Lung microvascular endothelial cell (primary cell): ENCODE measurements around the gene EBI3. TPM values are rescaled to one million over a fixed set of nuclear protein-coding genes. Genes with fewer than 3 reads are reported as not detected.
A peak's percentile ranks its signal among the peaks of the same experiment; 100 is the strongest.
"Not testable (repeated sequence)": the region's sequence is repeated elsewhere in the genome, so short reads cannot be mapped to it uniquely, and the experiment has no call there.

Experiments
- DNase-seq, 2 donors: peaks; one replicate each; pipeline versions ENCODE4 v3.0.0 to v3.0.0-alpha.2; 2010; ENCODE audit warnings: low read depth in 2 of 2
- total RNA-seq: library from RNA; depleted of rRNA; stranded (reverse); fragments of >200 nt; gene quantifications from 2 replicates; pipeline ENCODE4 v1.2.1, GENCODE V29; 2014

Gene EBI3
- total RNA-seq, 1 donor from 2014 or later = 0.60 TPM

GRCh38 chr19:4200940-4201542 lies 28.3 kb upstream of the EBI3 start:
- no peak for DNase-seq

GRCh38 chr19:4201798-4202197 lies 27.5 kb upstream of the EBI3 start:
- no peak for DNase-seq

- DNase-seq = peak in 1 of 2 donors; percentile 50
Observed at GRCh38 chr19:4206818-4207484, 22.4 kb upstream of the EBI3 start.

GRCh38 chr19:4208385-4209094 lies 20.8 kb upstream of the EBI3 start:
- DNase-seq = peak; percentile 28 to 30

- no peak for DNase-seq
Observed at GRCh38 chr19:4210166-4210731, 19.1 kb upstream of the EBI3 start.

- no peak for DNase-seq
Observed at GRCh38 chr19:4213116-4213515, 16.2 kb upstream of the EBI3 start.

- DNase-seq = no peak
Observed at GRCh38 chr19:4215807-4216206, 13.5 kb upstream of the EBI3 start.

- DNase-seq = no peak
Observed at GRCh38 chr19:4216846-4217245, 12.5 kb upstream of the EBI3 start.

- no peak for DNase-seq
Observed at GRCh38 chr19:4217429-4218264, 11.7 kb upstream of the EBI3 start.

GRCh38 chr19:4218523-4218922 lies 10.8 kb upstream of the EBI3 start:
- DNase-seq = not testable (repeated sequence)

GRCh38 chr19:4220188-4220587 lies 9.1 kb upstream of the EBI3 start:
- no peak for DNase-seq

- no peak for DNase-seq
Observed at GRCh38 chr19:4224470-4224869, 4.9 kb upstream of the EBI3 start.

- DNase-seq = no peak
Observed at GRCh38 chr19:4225885-4226284, 3.4 kb upstream of the EBI3 start.

GRCh38 chr19:4227771-4228170 lies 1.6 kb upstream of the EBI3 start:
- DNase-seq = no peak

GRCh38 chr19:4228765-4229178 lies 551 bp upstream of the EBI3 start:
- no peak for DNase-seq

GRCh38 chr19:4230237-4230636 lies 914 bp downstream of the EBI3 start:
- not testable (repeated sequence) for DNase-seq

- not testable (repeated sequence) for DNase-seq
Observed at GRCh38 chr19:4231521-4231920, 2.2 kb downstream of the EBI3 start.

GRCh38 chr19:4232139-4232538 lies 2.8 kb downstream of the EBI3 start:
- not testable (repeated sequence) for DNase-seq

- DNase-seq = no peak
Observed at GRCh38 chr19:4232614-4233281, 3.4 kb downstream of the EBI3 start.

- DNase-seq = peak; percentile 31 to 55
Observed at GRCh38 chr19:4233282-4233853, 4.0 kb downstream of the EBI3 start.
